ENCODE data around the gene THAP8. TPM values are rescaled to one million over a fixed set of nuclear protein-coding genes. Genes with fewer than 3 reads are reported as not detected.

The THAP8 gene
- total and polyA plus RNA-seq, 2 of the 13 experiments (the other 11 are each of a cell fraction or from before 2014, with no cell fraction given) = 1.7 to 3.7 TPM

DNA sequence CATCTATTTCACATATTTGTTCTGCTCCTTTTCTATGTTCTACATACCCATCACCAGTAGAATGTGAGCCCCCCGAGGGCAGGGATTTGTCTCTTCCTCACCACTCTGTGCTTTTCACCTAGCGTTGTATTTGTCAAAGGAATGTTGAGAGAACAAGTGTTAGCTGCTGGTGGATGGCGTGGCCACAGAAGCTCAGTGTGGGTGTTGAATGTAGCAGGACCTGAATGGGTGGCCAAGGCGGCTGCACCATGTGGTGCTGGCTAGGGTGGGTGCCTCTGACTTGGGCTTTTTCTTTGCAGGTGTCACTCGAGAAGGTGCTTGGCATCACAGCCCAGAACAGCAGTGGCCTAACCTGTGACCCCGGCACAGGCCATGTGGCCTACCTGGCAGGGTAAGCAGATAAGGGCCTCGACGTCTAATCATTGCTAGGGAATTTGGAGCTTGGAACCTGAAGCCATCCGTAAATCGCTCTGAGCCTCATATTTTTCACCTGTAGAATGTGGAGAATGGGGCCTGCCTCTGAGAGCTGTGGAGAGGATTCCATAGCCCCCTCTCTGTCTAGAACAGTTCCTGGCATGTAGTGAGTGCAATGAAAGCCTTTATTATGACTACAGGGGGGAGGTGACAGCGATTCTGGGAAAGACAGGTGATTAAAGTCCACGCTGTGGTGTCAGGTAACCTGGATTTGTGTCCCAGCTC, 4.5 kb upstream of the THAP8 start (continued):
- TF ChIP-seq, protein P1, sequence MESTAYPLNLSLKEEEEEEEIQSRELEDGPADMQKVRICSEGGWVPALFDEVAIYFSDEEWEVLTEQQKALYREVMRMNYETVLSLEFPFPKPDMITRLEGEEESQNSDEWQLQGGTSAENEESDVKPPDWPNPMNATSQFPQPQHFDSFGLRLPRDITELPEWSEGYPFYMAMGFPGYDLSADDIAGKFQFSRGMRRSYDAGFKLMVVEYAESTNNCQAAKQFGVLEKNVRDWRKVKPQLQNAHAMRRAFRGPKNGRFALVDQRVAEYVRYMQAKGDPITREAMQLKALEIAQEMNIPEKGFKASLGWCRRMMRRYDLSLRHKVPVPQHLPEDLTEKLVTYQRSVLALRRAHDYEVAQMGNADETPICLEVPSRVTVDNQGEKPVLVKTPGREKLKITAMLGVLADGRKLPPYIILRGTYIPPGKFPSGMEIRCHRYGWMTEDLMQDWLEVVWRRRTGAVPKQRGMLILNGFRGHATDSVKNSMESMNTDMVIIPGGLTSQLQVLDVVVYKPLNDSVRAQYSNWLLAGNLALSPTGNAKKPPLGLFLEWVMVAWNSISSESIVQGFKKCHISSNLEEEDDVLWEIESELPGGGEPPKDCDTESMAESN (CRISPR knock-in tag; conservative IDR thresholded peaks at IDR 0.05) = 0 out of 2 replicates have a peak, but pooled peaks have one; percentile 65
- 0 out of 2 replicates have a peak, but pooled peaks have one; percentile 24 for TF ChIP-seq MIER2 (CRISPR knock-in tag; IDR thresholded peaks at IDR 0.05)
- peak; percentile 85 for TF ChIP-seq NCOA2 (CRISPR knock-in tag; IDR thresholded peaks at IDR 0.05)
- TF ChIP-seq NFKBIZ (CRISPR knock-in tag; IDR thresholded peaks at IDR 0.05) = no peak; the same call in 1 of the 2 replicates
- TF ChIP-seq, protein P2, sequence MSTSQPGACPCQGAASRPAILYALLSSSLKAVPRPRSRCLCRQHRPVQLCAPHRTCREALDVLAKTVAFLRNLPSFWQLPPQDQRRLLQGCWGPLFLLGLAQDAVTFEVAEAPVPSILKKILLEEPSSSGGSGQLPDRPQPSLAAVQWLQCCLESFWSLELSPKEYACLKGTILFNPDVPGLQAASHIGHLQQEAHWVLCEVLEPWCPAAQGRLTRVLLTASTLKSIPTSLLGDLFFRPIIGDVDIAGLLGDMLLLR (CRISPR knock-in tag; IDR thresholded peaks at IDR 0.05) = no peak
- no peak for TF ChIP-seq POLR2AphosphoS2 (IDR thresholded peaks at IDR 0.05; ENCODE audit: low read depth, low read length)
- TF ChIP-seq, protein P3, sequence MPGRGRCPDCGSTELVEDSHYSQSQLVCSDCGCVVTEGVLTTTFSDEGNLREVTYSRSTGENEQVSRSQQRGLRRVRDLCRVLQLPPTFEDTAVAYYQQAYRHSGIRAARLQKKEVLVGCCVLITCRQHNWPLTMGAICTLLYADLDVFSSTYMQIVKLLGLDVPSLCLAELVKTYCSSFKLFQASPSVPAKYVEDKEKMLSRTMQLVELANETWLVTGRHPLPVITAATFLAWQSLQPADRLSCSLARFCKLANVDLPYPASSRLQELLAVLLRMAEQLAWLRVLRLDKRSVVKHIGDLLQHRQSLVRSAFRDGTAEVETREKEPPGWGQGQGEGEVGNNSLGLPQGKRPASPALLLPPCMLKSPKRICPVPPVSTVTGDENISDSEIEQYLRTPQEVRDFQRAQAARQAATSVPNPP (CRISPR knock-in tag; IDR thresholded peaks at IDR 0.05) = no peak
- TF ChIP-seq HMG20B (CRISPR knock-in tag; conservative IDR thresholded peaks at IDR 0.05) = peak; percentile 60
- TF ChIP-seq ZMAT3 (CRISPR knock-in tag; conservative IDR thresholded peaks at IDR 0.05) = no peak
- TF ChIP-seq, protein P4, sequence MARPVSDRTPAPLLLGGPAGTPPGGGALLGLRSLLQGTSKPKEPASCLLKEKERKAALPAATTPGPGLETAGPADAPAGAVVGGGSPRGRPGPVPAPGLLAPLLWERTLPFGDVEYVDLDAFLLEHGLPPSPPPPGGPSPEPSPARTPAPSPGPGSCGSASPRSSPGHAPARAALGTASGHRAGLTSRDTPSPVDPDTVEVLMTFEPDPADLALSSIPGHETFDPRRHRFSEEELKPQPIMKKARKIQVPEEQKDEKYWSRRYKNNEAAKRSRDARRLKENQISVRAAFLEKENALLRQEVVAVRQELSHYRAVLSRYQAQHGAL (CRISPR knock-in tag; IDR thresholded peaks at IDR 0.05; ENCODE audit: not compliant biosample characterization) = no peak
- TF ChIP-seq, protein P5, sequence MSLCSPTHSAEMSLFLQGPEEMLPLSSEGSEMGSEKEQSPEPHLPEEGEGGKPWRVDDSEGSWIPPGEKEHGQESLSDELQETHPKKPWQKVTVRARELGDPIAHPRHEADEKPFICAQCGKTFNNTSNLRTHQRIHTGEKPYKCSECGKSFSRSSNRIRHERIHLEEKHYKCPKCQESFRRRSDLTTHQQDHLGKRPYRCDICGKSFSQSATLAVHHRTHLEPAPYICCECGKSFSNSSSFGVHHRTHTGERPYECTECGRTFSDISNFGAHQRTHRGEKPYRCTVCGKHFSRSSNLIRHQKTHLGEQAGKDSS (CRISPR knock-in tag; IDR thresholded peaks at IDR 0.05; ENCODE audit: borderline replicate concordance, low read depth) = no peak
- TF ChIP-seq NR2C2 (CRISPR knock-in tag; IDR thresholded peaks at IDR 0.05; ENCODE audit: borderline replicate concordance) = peak; percentile 56; the same call in 1 of the 2 replicates
- TF ChIP-seq, protein P6, sequence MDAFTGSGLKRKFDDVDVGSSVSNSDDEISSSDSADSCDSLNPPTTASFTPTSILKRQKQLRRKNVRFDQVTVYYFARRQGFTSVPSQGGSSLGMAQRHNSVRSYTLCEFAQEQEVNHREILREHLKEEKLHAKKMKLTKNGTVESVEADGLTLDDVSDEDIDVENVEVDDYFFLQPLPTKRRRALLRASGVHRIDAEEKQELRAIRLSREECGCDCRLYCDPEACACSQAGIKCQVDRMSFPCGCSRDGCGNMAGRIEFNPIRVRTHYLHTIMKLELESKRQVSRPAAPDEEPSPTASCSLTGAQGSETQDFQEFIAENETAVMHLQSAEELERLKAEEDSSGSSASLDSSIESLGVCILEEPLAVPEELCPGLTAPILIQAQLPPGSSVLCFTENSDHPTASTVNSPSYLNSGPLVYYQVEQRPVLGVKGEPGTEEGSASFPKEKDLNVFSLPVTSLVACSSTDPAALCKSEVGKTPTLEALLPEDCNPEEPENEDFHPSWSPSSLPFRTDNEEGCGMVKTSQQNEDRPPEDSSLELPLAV (CRISPR knock-in tag; conservative IDR thresholded peaks at IDR 0.05; ENCODE audit: low read depth) = no peak
- TF ChIP-seq ZNF629 (CRISPR knock-in tag; conservative IDR thresholded peaks at IDR 0.05) = no peak
- TF ChIP-seq, protein P7, sequence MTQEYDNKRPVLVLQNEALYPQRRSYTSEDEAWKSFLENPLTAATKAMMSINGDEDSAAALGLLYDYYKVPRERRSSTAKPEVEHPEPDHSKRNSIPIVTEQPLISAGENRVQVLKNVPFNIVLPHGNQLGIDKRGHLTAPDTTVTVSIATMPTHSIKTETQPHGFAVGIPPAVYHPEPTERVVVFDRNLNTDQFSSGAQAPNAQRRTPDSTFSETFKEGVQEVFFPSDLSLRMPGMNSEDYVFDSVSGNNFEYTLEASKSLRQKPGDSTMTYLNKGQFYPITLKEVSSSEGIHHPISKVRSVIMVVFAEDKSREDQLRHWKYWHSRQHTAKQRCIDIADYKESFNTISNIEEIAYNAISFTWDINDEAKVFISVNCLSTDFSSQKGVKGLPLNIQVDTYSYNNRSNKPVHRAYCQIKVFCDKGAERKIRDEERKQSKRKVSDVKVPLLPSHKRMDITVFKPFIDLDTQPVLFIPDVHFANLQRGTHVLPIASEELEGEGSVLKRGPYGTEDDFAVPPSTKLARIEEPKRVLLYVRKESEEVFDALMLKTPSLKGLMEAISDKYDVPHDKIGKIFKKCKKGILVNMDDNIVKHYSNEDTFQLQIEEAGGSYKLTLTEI (CRISPR knock-in tag; conservative IDR thresholded peaks at IDR 0.05) = no peak
- 0 out of 2 replicates have a peak, but pooled peaks have one; percentile 59 for TF ChIP-seq MIXL1 (CRISPR knock-in tag; IDR thresholded peaks at IDR 0.05)
- peak; percentile 46; the same call in 1 of the 2 replicates for TF ChIP-seq ATF1 (CRISPR knock-in tag; IDR thresholded peaks at IDR 0.05)
- no peak for TF ChIP-seq ZNF552 (CRISPR knock-in tag; IDR thresholded peaks at IDR 0.05; ENCODE audit: borderline replicate concordance)
- no peak for TF ChIP-seq ZC3H13 (CRISPR knock-in tag; IDR thresholded peaks at IDR 0.05)
- TF ChIP-seq SOX5 (CRISPR knock-in tag; IDR thresholded peaks at IDR 0.05; ENCODE audit: borderline replicate concordance) = peak; percentile 51; the same call in 1 of the 2 replicates
- TF ChIP-seq BORCS8-MEF2B (CRISPR knock-in tag; IDR thresholded peaks at IDR 0.05) = no peak
